GF-D8 (cell line): Measurements from ENCODE around the gene CXorf38.
A peak's percentile ranks its signal among the peaks of the same experiment; 100 is the strongest.

Experiments
- DNase-seq: peaks from one replicate; lab custom pipeline; 2025; lab: John Stamatoyannopoulos, UW

Gene CXorf38, protein sequence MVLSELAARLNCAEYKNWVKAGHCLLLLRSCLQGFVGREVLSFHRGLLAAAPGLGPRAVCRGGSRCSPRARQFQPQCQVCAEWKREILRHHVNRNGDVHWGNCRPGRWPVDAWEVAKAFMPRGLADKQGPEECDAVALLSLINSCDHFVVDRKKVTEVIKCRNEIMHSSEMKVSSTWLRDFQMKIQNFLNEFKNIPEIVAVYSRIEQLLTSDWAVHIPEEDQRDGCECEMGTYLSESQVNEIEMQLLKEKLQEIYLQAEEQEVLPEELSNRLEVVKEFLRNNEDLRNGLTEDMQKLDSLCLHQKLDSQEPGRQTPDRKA

DNA sequence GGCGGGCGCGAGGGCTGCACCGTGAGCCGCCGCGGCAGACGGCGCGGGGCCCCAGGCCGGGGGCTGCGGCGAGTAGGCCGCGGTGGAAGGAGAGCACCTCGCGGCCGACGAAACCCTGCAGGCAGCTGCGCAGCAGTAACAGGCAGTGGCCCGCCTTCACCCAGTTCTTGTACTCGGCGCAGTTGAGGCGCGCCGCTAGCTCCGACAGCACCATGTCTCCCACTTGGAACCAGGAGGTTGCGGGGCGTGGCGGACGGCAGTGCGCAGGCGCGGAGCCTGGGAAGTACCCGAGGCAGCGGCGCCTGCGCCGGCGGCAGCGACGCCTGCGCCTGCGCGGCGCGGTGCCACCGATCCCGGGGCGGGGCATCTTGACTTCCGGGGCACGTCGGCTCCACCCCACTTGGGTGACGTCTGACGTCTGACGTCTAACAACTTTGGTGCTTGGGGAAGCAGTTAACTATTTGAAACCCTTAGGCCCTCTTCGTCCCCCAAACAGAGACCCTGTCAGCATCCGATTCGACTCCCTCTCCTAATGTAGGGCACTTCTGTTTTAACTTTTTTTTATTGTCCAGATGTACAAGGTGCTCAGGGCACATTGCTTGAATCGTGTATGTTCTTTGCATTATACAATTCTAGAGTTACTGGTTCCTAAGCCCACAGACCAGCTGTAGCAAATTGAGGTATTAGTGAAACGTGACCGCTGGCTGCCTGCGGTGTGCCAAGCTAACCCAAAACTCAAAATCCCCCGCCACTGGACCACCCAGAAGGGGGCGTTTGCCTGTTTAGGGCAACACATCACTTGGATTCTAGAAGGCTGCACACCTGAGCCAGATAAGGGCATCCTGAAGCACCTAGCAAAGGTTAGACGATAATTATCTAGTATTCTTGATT is at the start of gene CXorf38:
CXorf38 (minus strand) TSS at position 255 of the 891 bp plus-strand sequence; CDS start at position 214, 41 bp downstream.
- peak; percentile 67 for DNase-seq

DNA sequence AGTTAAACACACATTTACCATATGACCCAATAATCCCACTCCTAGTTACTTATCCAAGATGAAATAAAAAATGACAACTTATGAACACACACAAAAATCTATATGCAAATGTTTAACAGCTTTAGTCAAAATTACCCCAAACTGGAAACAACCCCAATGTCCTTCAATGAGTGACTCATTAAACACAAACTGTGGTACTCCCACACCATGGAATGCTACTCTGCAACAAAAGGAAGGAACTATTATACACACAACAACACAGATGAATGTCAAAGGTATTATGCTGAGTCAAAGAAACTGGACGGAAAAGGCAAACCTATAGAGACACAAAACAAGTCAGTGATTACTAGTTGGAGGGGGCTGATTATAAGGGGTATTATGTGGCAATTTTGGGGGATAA is 47.4 kb upstream of the CXorf38 start:
- no peak for DNase-seq

DNA sequence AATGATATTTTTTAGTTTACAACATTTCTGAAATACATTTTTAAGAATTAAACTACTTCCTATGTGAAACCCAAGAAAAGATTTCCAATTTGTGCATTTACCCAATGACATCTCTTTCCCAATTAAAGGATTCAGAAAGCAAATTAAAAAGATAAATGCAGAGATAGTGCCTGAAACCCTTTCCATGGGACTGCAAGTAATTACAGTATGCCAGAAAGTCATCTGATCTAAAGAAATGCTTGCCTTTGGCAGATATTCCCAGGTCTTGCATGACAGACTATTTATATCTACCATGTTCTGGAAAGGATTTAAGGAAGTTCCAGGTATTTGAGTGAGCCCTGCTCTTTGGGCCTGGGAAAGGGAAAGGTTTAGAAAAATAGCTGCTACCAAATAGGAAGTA is 41.6 kb upstream of the CXorf38 start:
- DNase-seq: no peak

DNA sequence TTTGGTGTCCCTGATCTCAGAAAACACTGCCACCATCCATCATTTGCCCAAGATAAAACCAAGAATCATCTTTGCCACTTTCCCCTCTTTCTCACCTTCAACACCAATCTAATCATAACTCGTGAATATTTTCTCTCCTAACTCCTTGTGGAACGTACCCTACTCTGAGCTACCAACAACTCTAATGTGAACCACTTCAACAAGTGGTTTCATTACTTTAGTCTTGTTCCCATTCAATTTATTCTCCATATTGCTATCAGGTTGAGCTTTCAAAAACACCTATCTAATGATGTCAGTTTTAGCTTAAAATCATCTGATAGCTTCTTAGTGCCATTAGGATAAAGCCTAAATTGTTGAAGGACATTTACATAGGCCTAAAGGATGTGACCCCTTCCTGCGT is 39.8 kb upstream of the CXorf38 start:
- DNase-seq: no peak

DNA sequence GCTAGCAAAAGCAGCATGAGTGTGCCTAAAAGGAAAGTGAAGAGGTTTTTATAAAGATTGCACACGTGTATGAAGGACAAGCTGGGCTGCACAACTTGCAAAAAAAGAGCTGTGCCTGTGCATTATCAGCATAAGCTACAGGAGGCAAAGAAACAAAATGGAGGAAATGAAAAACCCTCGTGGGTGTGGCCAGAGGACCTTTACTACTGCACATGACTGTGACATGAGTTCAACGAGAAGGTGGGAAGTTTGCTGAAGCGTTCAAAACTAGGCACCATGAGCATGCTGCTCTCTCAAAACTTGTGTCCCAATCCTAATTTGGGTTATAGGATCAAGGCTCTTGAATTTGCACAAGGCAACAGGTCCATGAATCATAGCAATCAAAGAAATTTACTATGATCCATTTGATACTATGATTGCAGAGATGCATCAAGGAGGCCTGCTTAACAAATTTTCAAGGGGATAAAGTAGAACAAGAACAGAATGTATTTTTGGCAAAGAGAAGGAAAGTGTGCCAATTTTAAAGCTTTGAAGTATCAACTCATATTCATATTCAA is 38.1 kb upstream of the CXorf38 start:
- no peak for DNase-seq

DNA sequence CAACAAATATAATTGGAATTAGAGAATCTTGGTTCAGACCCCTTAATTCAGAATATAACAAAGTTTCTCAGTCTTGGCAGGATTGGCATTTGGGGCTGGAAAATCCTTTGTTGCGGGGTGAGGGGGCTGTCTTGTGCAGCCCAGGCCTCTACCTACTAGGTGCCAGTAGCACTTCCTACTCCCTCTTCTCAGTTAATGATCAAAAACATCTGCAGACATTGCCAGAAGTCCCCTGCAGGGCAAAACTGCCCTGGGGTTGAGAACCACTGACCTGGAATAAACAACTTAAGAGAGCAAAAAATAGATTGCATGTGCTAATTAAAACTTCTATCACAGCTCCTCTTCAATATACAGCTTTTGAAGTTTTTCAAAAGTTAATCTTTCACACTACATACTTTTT is 36.7 kb upstream of the CXorf38 start:
- DNase-seq: no peak

DNA sequence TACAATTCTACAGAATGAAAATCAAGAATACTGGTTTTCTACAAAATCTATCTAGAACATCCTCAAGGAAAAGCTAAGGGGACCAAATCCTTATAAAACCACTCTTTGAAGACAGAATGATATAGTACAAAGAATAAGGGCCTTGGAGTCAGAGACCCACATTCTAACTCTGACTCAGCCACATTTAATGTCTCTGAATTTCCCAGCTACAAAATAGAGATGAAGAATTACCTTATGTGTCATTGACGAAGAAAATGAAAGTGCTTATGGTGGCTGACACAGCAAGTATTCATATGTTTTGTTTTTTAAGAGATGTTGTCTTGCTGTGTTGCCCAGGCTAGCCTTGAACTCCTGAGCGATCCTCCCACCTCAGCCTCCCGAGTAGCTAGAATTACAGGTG is 35.9 kb upstream of the CXorf38 start:
- DNase-seq: no peak

DNA sequence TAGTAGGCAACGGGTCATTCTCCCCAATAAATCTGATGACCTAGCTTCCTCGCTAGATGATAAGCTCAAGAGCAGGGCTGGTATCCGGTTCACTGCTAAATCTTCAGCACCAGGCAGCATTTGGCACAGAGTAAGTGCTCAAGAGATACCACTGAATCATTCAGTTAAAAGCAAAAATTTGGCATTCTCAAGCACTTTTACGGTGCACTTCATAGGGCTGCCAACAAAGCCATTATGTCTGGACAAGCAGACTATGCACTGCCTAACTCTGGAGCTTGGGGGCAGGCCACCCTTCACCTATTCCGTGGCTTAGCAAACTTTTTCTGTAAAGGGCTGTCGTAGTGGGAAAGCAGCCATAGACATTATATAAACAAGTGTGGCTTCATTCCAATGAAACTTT is 23.8 kb upstream of the CXorf38 start:
- DNase-seq: no peak

DNA sequence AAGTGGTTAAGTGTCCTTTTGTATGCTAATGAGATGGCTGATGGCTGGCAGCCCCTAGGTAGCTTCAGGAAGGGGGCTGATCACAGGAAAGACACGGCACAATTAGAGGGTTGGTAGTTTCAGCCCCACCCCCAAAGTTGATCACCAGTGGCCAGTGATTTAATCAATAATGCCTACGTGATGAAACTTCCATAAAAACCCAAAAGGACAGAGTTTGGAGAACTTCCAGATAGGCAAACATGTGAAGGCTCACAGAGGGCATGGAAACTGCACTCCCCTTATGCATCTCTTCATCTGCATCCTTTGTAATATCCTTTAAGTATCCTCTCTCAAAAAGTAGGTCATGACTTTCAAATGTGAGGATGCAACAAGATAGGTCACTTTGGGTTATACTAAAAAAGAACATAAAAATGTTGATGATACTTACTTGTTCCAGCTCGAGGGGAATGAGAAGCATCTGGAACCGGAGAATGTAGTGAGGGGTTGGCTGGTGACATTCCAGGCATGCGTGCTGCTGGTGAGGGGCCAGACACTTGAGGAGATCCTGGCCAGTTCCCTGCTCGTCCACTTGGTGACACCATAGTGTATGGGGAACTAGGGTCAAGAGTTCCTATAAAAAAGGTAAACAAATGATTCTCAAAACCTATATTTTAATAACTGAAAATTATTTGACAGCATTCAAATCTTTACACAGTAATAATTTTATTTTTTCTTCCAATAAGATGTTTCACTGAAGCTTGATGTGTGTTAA is 16.7 kb upstream of the CXorf38 start:
- DNase-seq: no peak

DNA sequence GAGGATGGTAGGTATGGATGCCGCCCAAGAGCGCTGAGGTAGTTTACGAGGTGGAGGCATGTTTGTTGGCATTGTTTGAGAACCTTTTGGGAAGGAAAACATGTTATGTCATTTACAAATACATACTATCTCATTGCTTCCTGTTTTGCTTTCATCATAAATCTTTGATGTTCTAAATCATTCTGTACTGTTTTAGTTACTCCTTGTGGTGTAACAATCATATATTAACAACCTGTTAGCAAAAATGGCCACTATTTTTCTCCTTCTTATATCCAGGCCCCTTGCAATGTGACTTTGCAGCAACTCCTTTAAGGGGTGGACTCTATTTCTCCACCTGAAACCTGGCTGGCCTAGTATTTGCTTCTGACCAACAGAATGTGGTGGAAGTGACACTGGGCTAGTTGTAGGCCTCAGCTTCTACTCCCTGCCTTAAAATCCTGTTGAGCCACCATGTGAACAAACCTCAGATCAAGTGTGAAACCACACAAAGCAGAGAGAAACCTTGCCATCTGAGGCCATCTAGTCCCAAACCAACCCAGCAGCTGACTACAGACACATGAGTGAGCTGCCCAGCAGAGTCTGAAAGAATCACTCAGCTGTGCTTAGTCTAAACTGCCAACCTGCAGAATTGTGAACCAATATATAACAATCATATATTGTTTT is 15.8 kb upstream of the CXorf38 start:
- DNase-seq: no peak

DNA sequence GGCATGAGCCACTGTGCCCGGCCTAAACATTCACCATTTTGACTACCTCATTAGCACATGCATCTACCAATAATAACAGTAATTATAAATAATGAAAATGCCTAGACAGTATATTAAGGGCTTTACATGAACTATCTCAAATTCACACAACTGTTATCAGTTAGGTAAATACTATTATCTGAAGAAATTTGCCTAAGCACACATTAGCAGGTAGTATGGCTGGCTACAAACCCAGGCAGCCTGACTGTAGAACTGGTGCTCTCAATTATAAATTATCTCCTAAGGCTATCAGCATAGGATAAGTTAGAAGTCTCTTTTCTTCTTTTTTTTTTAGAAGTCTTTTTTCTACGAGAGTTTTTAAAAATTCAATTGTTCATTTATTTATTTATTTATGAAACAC is 14.1 kb upstream of the CXorf38 start:
- DNase-seq: no peak

DNA sequence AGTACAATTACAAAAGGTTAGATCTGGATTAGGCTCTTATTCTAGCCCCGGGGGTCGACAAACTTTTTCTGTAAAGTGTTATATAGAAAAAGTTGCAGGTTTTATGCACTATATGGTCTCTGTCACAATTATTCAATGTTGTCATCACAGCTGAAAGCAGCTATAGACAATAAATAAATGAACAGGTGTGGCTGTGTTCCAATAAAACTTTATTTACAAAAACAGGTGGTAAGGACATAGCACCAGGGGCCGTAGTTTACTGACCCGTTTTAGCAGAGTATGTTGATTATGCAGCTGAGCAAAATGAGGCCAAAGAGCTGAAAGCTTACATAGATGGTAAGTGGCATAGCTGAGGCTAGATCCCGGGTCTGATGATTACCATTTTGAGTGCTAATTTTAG is 13.0 kb upstream of the CXorf38 start:
- no peak for DNase-seq

DNA sequence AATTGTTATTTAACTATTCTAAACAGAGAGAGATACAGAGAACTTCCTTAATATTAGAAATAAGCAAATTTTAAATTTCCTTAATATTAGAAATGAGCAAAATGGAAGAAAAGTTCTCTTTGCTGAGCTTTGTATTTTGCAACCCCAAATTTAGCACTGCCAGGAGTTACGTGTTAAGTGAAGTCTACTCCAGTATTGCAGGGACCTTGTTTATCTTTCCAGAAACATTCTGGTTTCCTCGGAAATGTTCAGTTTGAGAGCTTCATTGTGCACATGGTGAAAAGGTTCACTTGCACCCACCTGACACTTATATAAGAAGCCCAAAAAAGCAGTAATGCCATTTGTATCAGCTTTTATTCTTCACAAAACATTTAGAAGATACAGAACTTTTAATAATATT is 6.2 kb upstream of the CXorf38 start:
- DNase-seq: no peak

DNA sequence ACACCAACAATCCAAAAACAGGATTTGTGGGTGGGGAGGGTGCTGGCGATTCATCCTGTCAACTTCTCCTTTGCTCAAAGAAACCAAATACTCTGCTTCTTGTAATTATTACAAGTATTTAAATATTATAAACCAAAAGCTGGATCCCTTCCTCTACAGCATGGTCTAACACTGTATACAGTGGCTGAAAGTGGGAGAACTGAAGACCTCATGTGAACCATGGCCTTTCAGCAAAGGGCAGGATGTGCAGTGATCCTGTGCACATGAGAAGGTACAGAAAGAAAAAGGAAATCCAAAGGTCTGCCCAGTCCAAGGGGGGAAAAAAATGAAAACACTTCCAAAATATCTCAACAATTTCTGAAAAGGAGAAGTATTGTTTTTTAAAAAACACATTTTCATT is 5.3 kb upstream of the CXorf38 start:
- no peak for DNase-seq

DNA sequence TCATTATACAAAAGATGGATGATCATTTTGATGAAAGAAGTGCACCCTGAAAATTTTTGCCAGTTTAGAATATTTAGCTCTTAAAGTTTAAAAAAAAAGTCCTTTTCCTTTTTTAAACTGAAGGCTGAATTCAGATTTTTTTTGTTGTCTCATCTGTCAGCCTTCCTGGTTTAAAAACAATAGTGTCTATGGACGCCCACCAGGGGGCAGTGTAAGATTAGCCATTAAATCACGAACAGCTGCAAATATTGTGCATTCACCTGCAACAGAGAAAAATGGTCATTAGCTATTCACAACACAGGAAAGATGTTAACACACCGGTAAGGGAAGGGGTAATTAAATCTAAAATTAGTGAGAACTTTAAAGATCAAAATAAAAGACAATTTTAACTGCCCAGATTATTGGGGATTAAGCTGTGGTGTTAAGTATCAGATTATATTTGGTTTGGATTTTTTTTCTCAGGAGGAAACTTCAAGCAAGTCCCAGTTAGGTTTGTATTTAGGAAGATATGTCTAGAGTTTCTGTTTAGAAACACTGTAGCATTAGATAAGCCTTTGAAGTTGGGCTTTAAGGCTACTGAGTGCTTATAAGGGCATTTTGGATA is 4.4 kb upstream of the CXorf38 start:
- peak; percentile 1 for DNase-seq

DNA sequence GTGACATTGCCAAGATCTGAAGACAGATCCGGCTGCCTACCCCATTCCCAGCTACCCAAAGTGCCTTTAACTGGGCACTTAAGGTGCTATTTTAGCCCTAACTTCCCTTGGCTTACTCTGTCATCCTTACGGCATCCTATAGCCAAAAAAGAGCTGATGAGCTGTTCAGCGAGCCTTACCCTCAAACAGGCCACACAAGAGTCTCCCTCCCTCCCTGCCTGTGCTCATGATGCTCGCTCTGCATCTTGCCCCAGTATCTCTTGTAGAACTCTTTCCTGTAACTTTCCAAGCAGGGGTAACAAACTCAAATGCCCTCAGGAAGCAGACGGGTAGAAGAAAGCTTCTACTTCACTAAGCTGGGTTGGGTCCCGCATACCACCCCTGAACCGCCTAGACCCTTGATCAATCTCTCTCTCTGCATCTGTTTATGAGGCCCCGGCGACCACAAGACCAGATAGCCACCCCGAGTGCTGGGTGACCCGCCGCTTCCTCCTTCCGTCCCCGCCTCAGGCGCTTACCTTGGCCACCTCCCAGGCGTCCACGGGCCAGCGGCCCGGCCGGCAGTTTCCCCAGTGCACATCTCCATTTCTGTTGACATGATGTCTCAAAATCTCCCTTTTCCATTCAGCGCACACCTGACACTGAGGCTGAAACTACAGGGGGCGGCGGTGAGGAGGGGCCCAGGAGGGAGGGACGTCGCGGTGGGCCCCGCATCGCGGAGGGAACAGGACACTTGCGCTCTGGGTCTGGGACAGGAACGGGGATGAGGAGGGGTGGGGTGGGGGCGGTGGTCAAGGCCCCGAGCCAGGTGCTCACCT is 663 bp downstream of the CXorf38 start:
- DNase-seq: peak; percentile 2

DNA sequence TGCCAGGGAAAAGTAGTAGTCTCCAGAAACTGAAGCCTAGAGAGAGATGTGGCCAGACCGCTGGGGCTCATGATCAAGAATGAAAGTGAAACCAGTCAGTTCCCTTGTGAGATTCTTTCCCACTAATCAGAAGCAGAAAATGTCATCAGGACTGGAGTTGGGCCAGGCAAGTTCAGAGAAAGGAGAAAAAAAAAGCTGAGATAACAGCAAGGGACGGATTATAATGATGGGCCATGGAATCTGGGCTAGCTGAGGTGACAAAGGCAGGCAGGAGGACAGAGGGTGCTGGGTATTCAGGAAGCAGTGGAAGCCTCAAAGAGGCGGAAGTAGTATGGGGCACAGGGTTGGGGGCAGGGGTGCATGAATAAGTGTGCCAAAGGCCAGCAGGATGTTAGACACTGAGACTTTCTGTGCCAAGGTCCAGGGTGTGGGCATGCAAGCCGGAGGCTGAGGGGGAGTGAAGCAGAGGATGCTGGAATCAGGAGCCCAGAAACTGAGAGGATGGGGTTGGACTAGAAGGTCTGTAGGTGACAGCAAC is 2.5 kb downstream of the CXorf38 start:
- peak; percentile 58 for DNase-seq

DNA sequence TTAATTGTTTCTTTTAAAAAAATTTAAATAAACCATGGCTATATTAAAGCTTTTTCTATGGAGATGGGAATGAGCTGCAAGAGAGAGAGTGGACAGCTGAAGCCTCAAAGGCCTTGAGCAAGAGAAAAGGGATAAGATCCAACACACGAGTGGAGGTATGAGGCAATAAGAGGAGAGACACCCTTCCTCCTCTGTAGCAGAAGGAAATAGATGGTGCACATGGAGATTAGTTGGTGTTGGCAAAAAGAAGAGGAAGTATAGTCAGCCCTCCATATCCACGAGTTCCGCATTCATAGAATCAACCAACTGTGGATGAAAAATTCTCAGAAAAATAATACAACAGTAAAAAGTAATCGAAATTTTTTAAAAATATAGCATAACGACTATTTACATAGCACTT is 3.2 kb downstream of the CXorf38 start:
- DNase-seq: peak; percentile 91

DNA sequence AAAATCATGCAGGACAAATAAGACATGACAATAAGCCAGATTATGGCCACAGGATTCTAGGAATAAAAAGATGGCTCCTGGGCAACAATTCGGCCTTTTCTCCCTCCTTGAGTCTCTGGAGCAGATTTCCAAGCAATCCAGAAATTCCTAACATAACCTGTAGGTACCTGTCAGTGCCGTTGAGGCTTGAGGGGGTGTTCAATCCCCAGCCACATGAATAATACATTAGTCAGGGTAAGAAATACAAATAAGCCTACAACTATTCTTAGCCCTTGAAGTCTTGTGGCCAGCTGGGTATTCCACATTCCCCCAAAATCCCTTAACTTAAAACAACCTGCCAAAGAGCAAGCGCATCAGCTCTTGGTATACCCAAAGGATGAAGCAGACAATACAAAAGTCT is 9.7 kb downstream of the CXorf38 start:
- DNase-seq: no peak

DNA sequence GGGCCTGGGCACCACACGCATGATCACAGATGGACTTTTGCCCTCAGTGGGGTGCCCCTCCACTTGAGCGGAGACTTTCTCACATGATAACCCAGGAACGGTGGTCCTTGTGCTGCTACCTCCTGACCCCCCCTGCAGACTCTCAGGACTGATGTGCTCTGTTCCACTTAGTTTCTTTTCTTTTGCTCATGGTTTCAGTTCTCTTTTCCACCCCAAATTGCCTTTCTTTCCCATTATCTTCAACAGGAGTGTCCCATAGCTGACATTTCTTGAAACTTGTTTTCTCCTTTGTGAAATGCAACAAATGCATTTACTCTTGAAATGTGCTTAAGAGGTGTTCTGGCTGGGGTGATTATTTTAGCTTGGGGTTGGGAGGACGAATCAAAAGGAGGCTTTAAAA is 15.2 kb downstream of the CXorf38 start:
- DNase-seq: no peak
